MG63 (cell line): ENCODE results near the gene SORL1. TPM values are rescaled to one million over a fixed set of nuclear protein-coding genes. Genes with fewer than 3 reads are reported as not detected.
A peak's percentile ranks its signal among the peaks of the same experiment; 100 is the strongest.

Source experiments
- DNase-seq: peaks from one replicate; pipeline ENCODE4 v3.0.0-alpha.2; 2020
- H3K27me3 ChIP-seq: fragments of 250-450 bp; sonication (Bioruptor Pico); 2 replicates; pipeline ENCODE4 v1.5.1; 2020; ENCODE audit warnings: mild to moderate bottlenecking, moderate library complexity
- H3K36me3 ChIP-seq: fragments of 250-450 bp; sonication (Bioruptor Pico); 2 replicates; pipeline ENCODE4 v1.5.1; 2020; ENCODE audit warnings: mild to moderate bottlenecking, moderate library complexity
- H3K4me3 ChIP-seq: fragments of 250-450 bp; sonication (Bioruptor Pico); 2 replicates; pipeline ENCODE4 v1.5.1; 2020; ENCODE audit warnings: mild to moderate bottlenecking, moderate library complexity
- H3K9me3 ChIP-seq: fragments of 250-450 bp; sonication (Bioruptor Pico); 2 replicates; pipeline ENCODE4 v1.5.1; 2020; ENCODE audit warnings: mild to moderate bottlenecking, moderate library complexity
- total RNA-seq: library from RNA; depleted of rRNA; stranded (reverse); fragments of >200 nt; shearing (Covaris generic); gene quantifications from 2 replicates; pipeline ENCODE4 v1.2.3, GENCODE V29; 2014; ENCODE audit warnings: low replicate concordance

Gene SORL1
- total RNA-seq, 1 experiment from 2014 or later: 0.69 TPM

DNA sequence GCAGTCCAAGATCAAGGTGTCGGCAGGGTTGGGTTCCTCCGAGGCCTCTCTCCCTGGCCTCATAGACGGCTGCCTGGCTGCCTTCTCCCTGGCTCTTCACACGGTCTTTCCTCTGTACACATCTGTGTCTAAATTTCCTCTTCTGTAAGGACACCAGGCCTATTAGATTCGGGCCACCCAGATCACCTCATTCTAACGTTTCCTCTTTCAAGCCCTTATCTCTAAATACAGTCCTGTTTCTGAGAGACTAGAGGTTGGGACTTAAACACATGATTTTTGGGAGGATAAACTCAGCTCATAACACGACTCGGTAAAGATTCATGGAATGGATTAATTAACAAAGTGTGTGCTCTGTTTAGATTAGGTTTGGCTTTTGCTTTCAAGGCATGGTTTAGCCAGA is 136.6 kb downstream of the SORL1 start:
- no peak overlapping the region for H3K4me3 ChIP-seq
- no peak for DNase-seq
- no peaks in the 10 kb centered on the region for H3K27me3 ChIP-seq
- H3K36me3 ChIP-seq: no peaks in the 10 kb centered on the region
- no peaks in the 10 kb centered on the region; the same call in 1 of the 2 replicates for H3K9me3 ChIP-seq

DNA sequence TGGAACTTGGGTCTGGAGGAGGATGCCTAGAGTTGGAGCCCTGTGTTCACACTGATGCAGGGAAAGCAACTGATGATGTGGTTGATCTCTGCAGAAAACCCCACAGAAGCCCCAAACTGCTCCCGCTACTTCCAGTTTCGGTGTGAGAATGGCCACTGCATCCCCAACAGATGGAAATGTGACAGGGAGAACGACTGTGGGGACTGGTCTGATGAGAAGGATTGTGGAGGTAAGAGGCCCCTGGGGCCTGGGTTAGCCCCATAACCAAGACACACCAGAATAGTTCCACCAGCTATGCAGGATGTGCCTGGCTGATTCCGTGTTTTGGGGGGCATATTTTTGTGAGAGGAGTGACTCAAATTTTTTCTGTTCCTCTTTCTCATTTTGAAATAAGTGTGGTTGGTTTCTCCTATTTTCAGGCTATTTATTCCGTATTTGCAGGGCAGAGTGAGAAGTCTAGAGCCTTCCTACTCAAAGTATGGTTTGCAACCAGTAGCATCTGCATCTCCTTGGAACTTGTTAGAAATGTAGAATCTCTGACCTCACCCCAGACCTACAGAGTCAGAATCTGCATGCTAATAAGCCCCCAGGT is 137.9 kb downstream of the SORL1 start:
- DNase-seq: no peak
- H3K27me3 ChIP-seq: no peaks in the 10 kb centered on the region
- H3K4me3 ChIP-seq: no peak overlapping the region
- H3K36me3 ChIP-seq: no peaks in the 10 kb centered on the region
- H3K9me3 ChIP-seq: no peaks in the 10 kb centered on the region; the same call in 1 of the 2 replicates

DNA sequence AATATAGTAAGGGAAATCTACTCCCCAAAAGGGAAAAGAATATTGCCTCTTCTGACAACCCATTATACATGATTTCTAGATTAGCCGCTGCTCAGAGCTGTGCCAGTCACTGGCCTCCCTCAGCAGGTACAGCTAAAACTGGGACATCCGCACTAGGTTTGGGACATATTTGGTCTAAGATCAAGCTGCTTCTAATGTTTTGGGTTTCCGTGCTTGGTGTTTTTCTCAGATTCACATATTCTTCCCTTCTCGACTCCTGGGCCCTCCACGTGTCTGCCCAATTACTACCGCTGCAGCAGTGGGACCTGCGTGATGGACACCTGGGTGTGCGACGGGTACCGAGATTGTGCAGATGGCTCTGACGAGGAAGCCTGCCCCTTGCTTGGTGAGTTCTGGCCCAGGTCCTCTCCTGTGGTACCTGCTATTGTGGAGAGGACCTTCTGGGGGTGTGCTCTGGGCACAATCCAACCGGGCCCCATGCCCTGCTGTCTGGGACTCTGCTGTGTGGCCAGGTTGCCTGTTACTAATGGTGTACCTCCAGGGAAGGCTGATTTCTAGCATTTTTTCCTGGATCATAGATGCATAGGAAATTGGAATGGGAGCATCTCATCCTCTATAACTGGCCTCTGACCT is 138.8 kb downstream of the SORL1 start:
- H3K36me3 ChIP-seq: no peaks in the 10 kb centered on the region
- no peak overlapping the region for H3K4me3 ChIP-seq
- H3K27me3 ChIP-seq: no peaks in the 10 kb centered on the region
- no peak for DNase-seq
- H3K9me3 ChIP-seq: no peaks in the 10 kb centered on the region; the same call in 1 of the 2 replicates

DNA sequence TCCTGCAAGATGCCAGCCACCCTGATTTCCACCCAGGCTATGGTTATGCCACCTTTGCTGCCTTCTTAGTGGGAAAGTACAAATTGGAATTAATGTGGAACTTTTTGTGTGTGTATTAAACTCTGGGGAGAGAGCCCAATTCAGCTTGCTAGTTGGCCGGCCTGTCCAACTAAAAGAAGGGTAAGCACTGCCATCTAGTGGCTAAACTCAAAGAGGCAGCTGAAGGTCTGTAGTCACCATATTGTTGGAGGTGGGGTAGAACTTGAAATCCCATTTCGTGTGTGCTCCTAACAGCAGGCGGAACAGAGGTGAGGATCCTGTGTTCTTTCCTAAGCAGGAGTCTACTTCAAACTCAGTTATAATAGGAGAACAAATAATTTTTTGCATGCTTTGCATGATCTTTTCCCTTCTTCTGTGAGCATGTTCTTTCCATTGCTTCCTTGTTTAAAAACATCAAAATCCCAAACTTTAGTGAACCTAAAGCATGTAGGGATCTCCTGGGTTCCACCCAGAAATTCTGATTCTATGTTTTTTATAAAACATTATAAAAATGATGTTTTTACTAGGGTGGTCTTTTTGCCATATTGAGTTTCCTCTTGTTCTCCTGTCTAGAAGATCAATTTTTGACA is 139.4 kb downstream of the SORL1 start:
- H3K4me3 ChIP-seq: no peak overlapping the region
- peak; percentile 47 for DNase-seq
- H3K9me3 ChIP-seq: no peaks in the 10 kb centered on the region; the same call in 1 of the 2 replicates

DNA sequence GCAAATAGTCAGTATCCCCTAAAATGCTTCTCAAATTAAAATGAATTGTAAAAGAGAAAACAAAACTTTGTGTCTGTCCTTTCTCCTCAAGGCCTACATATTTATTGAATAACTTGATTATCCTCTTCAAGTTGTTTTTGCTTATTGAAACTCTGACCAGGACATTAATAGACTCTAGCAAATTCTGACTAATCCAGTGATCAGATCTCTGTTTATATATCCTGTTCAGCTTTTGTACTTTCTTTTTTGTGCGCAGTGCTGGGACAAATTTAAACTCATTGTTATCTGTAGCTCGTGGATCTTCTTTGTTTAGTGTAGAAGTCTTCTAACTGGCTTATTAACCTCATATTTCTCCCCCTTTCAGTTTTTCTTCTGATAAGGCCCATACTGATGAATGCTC is 140.6 kb downstream of the SORL1 start:
- H3K9me3 ChIP-seq: no peaks in the 10 kb centered on the region; the same call in 1 of the 2 replicates

More for the DNA sequence above, 139.4 kb downstream of the SORL1 start:
- Histone ChIP-seq H3K27me3 (no peaks in the 10 kb centered on the region), H3K36me3 (no peaks in the 10 kb centered on the region)

DNA sequence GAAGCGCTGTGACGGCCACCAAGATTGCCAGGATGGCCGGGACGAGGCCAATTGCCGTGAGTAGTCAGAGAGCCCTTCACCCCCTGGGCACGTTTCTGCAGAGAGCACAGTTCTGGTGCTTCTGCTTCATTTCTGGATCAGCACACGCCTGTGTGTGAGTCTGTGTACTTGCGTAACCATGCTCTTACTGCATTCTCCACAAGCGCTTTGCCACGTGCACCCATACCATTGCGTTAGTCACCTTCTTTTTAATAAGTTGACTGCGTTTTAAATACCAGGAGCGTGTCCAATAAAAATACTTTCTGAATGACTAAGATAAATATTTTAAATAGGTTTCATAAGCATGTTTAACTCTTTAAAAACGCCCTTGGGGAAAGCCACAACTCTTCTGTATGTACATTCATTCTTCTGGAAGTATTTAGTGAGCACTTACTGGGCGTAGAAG is 143.6 kb downstream of the SORL1 start:
- Histone ChIP-seq H3K4me3 (no peak overlapping the region), H3K36me3 (no peaks in the 10 kb centered on the region), H3K27me3 (no peaks in the 10 kb centered on the region), H3K9me3 (no peaks in the 10 kb centered on the region; the same call in 1 of the 2 replicates)
- DNase-seq: peak; percentile 92

More for the DNA sequence above, 140.6 kb downstream of the SORL1 start:
- no peak overlapping the region for H3K4me3 ChIP-seq
- no peaks in the 10 kb centered on the region for H3K36me3 ChIP-seq
- H3K27me3 ChIP-seq: no peaks in the 10 kb centered on the region
- DNase-seq: no peak

DNA sequence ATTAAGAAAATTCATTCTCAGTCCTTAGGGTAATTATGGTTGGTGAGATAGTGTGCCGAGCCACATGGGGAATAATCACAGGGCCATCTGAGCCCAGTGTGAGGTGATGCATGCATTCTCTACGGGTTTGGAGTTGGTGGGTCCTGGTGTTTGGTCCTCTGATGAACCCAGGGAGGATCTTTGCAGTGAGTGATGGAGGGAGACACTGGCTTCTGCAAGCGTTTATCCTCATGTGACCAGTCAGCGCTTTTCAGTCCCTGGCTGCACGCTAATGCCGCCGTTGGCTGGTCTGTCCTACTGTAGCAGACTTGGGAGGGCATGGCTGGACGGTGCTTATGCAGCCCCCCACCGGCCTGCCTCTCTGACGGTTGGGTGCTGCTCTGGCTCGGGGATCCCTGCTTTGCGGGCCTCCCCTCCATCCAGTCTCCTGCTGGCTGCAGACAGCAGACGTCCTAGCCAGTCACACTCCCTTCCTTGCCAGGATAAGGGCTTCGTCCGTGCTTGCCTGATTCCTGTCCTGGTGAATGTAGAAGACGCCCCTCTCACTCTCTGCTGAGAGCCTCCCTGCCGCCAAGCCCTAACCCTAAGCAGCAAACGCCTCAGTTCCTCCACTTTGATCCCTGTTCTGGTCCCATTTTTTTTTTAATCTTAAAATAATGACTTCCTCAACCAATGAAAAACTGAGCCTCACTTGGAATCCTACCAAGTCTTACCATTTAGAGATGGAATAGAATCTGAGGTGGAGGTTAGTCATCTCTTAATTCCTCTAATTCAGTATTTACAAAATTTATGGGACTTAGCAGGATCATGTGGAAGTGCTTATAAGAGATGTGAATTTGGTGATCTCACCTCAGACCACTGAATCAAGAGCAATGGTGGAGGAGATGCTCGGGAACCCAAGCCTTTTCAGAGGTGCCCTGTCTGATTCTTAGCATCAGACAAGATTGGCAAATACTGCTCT is 144.4 kb downstream of the SORL1 start:
- H3K27me3 ChIP-seq: no peaks in the 10 kb centered on the region
- no peak overlapping the region for H3K4me3 ChIP-seq
- no peaks in the 10 kb centered on the region; the same call in 1 of the 2 replicates for H3K9me3 ChIP-seq
- DNase-seq: peak; percentile 75
- H3K36me3 ChIP-seq: no peaks in the 10 kb centered on the region

DNA sequence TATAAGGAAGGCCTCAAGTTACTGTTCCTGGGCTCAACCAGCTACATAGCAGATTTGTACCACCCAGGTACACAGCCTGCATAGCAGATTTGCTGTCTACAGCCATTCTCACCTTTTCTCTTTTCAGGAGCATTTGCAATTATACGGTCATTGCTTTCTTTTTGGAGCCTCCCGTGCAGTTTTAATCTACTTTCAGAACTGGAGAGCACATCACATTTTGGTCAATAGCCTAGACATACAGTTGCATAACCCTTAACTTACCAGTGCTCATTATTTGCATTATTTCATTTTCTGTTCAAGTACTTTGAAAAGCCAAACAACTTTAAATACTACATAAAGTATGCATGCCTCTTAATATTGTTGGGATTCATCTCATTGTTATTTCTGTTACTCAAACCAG is 151.2 kb downstream of the SORL1 start:
- Histone ChIP-seq H3K4me3 (no peak overlapping the region), H3K9me3 (no peaks in the 10 kb centered on the region; the same call in 1 of the 2 replicates), H3K36me3 (no peaks in the 10 kb centered on the region), H3K27me3 (no peaks in the 10 kb centered on the region)
- DNase-seq: no peak

DNA sequence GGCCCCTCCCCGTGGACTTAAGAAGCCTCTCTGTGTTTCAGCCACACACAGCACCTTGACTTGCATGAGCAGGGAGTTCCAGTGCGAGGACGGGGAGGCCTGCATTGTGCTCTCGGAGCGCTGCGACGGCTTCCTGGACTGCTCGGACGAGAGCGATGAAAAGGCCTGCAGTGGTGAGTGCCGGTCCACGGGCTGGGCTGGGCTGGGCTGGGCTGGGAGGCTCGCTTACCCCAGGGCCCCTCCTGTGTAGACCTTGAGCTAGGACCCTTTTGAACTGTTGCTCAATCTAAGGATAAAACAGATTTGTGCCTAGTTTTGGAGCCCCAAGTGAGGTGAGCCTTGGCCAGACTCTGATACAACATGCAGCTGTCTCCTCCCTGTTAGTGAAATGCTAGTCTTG is 152.0 kb downstream of the SORL1 start:
- no peaks in the 10 kb centered on the region for H3K36me3 ChIP-seq
- no peaks in the 10 kb centered on the region for H3K27me3 ChIP-seq
- no peak overlapping the region for H3K4me3 ChIP-seq
- H3K9me3 ChIP-seq: no peaks in the 10 kb centered on the region; the same call in 1 of the 2 replicates
- DNase-seq: no peak

DNA sequence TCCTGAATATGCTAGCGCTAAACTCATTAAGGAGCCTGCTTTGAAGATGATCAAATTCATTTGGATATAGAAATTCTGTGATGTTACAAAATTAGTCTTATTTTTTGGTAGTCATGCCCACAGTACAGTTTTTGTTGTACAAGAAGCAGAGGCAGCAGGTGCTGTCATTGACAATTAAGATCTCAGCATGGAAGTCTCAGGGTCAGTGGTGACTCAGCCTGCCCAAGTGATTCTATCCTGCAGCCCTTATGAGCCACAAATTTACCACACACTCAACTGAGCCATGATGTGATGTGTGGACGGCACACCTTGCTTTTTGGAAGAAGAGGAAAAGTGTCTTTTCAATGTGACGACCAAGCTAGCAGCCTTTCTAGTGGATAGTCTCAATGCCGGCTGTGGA is 154.2 kb downstream of the SORL1 start:
- no peaks in the 10 kb centered on the region for H3K9me3 ChIP-seq
- H3K36me3 ChIP-seq: no peaks in the 10 kb centered on the region
- no peak for DNase-seq
- H3K4me3 ChIP-seq: no peak overlapping the region
- H3K27me3 ChIP-seq: no peaks in the 10 kb centered on the region

DNA sequence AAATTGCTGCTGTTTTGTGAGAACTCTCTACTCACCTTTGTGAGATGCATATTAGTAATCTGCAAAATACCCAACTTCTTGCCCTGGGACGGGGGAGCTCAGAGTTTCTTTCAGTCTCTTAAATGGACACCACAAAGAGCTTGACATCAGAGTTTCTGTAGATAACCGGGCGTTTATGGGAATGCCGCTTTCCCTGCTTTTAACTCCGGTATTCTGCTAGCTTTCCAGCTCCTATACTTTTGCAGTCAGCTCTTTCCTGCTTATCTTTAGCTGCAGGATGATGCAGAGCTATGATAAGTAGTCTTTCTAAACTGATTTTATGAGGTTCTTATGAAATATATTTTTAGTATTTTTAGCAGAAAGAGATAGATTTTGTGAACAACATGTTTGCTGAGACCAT is 155.2 kb downstream of the SORL1 start:
- H3K36me3 ChIP-seq: no peaks in the 10 kb centered on the region
- no peaks in the 10 kb centered on the region for H3K27me3 ChIP-seq
- no peak for DNase-seq
- no peak overlapping the region for H3K4me3 ChIP-seq
- no peaks in the 10 kb centered on the region for H3K9me3 ChIP-seq

DNA sequence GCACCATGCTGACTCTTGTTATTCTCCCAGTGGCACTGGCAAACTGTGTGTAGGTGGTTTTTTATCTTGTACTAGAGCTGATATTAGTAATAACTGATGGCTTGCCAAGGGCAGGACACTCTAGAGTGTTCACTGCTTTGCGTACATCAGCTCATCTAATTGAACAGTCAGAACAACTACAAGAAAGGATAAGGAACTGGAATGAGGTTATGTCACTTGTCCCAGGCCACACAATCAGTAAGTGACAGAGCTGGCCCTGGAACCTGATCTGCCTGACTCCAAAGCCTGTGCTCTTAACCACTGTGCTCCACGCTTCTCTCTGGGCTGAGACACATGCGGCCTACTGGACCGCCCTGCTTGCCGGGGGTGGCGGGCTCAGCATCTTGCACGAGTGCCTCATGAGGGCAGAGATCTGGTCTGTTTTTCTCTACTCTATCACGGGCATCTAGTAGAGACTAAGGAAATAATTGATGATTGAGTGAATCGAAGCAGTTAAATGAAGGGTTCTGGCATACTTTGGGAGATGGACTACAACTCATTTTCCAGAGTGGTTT is 156.5 kb downstream of the SORL1 start:
- no peak for DNase-seq
- no peak overlapping the region for H3K4me3 ChIP-seq
- no peaks in the 10 kb centered on the region for H3K27me3 ChIP-seq
- no peaks in the 10 kb centered on the region for H3K36me3 ChIP-seq
- H3K9me3 ChIP-seq: no peaks in the 10 kb centered on the region

DNA sequence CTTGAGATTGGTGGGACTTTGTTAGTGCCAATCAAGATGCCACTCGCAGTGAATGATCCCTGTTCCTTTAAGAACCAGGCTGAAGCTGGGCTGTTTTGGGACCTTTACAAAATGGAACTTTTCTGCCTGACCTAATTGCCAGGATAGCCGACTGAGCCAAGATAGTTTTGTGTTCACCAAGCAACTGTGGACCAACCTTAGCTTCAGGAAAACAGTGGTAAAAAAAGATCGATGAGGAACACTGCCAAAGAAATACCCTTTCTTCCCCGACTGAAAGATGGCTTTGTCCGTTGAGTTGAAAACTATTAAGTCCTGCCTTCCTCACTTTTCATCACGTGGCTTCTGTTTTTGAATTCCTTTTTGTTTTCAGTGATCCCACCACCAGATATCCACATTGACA is 158.6 kb downstream of the SORL1 start:
- H3K9me3 ChIP-seq: no peaks in the 10 kb centered on the region
- no peak overlapping the region for H3K4me3 ChIP-seq
- no peaks in the 10 kb centered on the region for H3K27me3 ChIP-seq
- H3K36me3 ChIP-seq: no peaks in the 10 kb centered on the region
- no peak for DNase-seq

DNA sequence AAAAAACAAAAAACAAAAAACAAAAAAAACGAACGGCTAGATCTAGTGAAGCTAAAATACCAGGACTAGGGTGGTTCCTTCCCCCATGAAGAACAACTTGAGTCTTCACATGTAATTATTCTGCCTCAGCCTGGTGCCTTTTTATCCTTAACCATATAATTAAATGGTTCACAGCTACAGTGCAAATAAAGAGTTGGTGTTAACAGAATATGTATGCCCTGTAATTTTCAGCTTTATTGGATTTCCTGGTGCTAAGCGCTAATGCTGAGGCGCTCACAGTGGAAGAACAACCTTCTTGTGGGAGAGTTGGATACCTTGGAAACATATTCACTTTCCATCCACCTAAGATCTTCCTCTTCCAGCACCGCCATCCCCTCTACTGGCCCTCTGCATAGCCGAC is 159.1 kb downstream of the SORL1 start:
- no peaks in the 10 kb centered on the region for H3K36me3 ChIP-seq
- H3K4me3 ChIP-seq: no peak overlapping the region
- no peak for DNase-seq
- no peaks in the 10 kb centered on the region for H3K27me3 ChIP-seq
- no peaks in the 10 kb centered on the region for H3K9me3 ChIP-seq

DNA sequence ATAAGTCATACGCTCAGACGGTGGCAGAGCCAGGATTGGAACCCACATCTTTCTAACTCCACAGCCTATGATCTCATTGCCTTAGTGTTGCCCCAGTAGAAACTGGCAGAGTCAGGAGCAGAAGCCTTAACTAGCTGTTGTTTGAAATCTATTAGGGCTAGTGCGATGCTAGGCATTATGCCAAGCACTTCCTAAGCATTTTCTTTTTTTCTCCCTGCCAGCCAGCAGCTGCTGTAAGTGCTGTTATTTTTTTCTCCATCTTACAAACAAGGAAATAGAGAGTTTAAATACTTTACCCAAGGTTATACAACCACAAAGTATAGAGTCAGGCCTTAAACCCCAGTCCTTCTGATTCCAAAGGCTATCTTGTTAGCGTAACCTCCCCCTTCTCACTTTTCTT is 161.6 kb downstream of the SORL1 start:
- DNase-seq: peak; percentile 18
- Histone ChIP-seq H3K36me3 (no peaks in the 10 kb centered on the region), H3K4me3 (no peak overlapping the region)

DNA sequence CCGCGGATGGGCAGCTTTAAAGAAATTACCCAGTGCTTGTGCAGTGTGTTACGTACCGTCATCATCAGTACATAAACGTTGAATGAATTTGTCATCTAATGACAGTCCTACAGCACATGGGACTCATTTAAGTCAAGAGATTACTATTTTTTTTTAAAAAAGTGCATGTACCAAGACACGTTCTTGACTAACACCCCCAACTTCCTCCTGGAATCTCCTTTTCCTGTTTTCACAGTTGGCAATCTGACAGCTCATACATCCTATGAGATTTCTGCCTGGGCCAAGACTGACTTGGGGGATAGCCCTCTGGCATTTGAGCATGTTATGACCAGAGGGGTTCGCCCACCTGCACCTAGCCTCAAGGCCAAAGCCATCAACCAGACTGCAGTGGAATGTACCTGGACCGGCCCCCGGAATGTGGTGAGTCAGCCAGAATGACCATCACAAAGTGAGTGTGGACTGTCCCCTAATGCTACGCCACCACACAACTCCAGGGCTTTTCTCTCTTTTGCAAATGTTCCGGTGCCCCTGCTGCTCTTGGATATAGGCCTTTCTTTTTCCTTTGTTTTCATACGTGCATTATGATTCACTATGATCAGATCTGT is 162.6 kb downstream of the SORL1 start:
- Histone ChIP-seq H3K9me3 (no peaks in the 10 kb centered on the region), H3K27me3 (no peaks in the 10 kb centered on the region), H3K36me3 (no peaks in the 10 kb centered on the region), H3K4me3 (no peak overlapping the region)
- no peak for DNase-seq

More for the DNA sequence above, 161.6 kb downstream of the SORL1 start:
- Histone ChIP-seq H3K9me3 (no peaks in the 10 kb centered on the region), H3K27me3 (no peaks in the 10 kb centered on the region)
